K562 (cell line): ENCODE results near the gene GGA3. TPM values are rescaled to one million over a fixed set of nuclear protein-coding genes. Genes with fewer than 3 reads are reported as not detected.

Experiments
- CAMTA2 ChIP-seq: fragments of 250-450 bp; sonication (Bioruptor Pico); conservative IDR thresholded peaks from 2 replicates; pipeline ENCODE4 v1.5.1; 2022
- HDAC2 ChIP-seq: fragments of 450-650 bp; IDR thresholded peaks from 2 replicates; pipeline ENCODE4 v1.6.1; 2016; ENCODE audit warnings: mild to moderate bottlenecking
- KAT8 ChIP-seq: fragments of 450-650 bp; IDR thresholded peaks from 2 replicates; pipeline ENCODE4 v1.6.1; 2016; ENCODE audit warnings: low read depth, mild to moderate bottlenecking
- MTA3 ChIP-seq: fragments of 450-650 bp; formaldehyde crosslinking; IDR thresholded peaks from 2 replicates; pipeline ENCODE4 v1.6.1; 2017; ENCODE audit warnings: mild to moderate bottlenecking, borderline replicate concordance
- NCOA6 ChIP-seq: fragments of 450-650 bp; IDR thresholded peaks from 2 replicates; pipeline ENCODE4 v1.6.1; 2017; ENCODE audit warnings: mild to moderate bottlenecking
- NEUROD1 ChIP-seq: fragments of 150-350 bp; IDR thresholded peaks from 2 replicates; pipeline ENCODE4 v1.6.1; 2014; ENCODE audit warnings: borderline replicate concordance, low read length, low read depth; ENCODE audit not compliant: partially characterized antibody
- NR2C1 ChIP-seq, 2 experiments: fragments of 450-650 bp; IDR thresholded peaks; 2 replicates each; pipeline ENCODE4 v1.6.1; 2017; ENCODE audit warnings: mild to moderate bottlenecking in 2 of 2, antibody characterized with exemption in 1 of 2, inconsistent platforms in 1 of 2, missing compliant biosample characterization in 1 of 2, missing genetic modification characterization in 1 of 2
- NR2C2 ChIP-seq, 2 experiments: fragments of 200-800 bp in 1 of 2; sonication (Bioruptor generic) in 1 of 2; sonication (generic) in 1 of 2; formaldehyde crosslinking in 1 of 2; IDR thresholded peaks; 2 replicates each; pipeline versions ENCODE4 v1.6.1 to v1.8.0; 2016 to 2022; ENCODE audit warnings: mild to moderate bottlenecking in 1 of 2, missing compliant biosample characterization in 1 of 2, missing genetic modification characterization in 1 of 2, missing genetic modification reagents in 1 of 2
- NUFIP1 ChIP-seq: fragments of 450-650 bp; IDR thresholded peaks from 2 replicates; pipeline ENCODE4 v1.6.1; 2018; ENCODE audit not compliant: partially characterized antibody
- RAD21 ChIP-seq, 2 experiments: fragments of 250-450 bp in 1 of 2; fragments of 450-650 bp in 1 of 2; sonication (Bioruptor Pico) in 1 of 2; formaldehyde crosslinking in 1 of 2; IDR thresholded peaks in 1 of 2; conservative IDR thresholded peaks in 1 of 2; 2 replicates each; pipeline versions ENCODE4 v1.4.0 to v1.8.0; 2020 to 2022; ENCODE audit warnings: mild to moderate bottlenecking in 2 of 2, moderate library complexity in 1 of 2
- RHOXF2B ChIP-seq: fragments of 250-450 bp; sonication (Bioruptor Pico); conservative IDR thresholded peaks from 2 replicates; pipeline ENCODE4 v1.5.1; 2021
- SNIP1 ChIP-seq: fragments of 450-650 bp; IDR thresholded peaks from 2 replicates; pipeline ENCODE4 v1.7.1; 2017; ENCODE audit warnings: low read depth, mild to moderate bottlenecking
- STAT6 ChIP-seq: sonication (generic); formaldehyde crosslinking; IDR thresholded peaks from 2 replicates; pipeline ENCODE4 v1.8.1; 2023; ENCODE audit warnings: mild to moderate bottlenecking, missing genetic modification reagents
- TFAM ChIP-seq: fragments of 250-450 bp; sonication (Bioruptor Pico); conservative IDR thresholded peaks from 2 replicates; pipeline ENCODE4 v1.5.0; 2021; ENCODE audit warnings: mild to moderate bottlenecking, moderate library complexity
- TSC22D4 ChIP-seq: fragments of 450-650 bp; IDR thresholded peaks from 2 replicates; pipeline ENCODE4 v1.6.1; 2016; ENCODE audit warnings: missing genetic modification characterization, missing biosample characterization, control low read depth
- ZBED1 ChIP-seq: IDR thresholded peaks from 2 replicates; pipeline ENCODE4 v1.6.1; 2014
- ZBTB11 ChIP-seq, 3 experiments: fragments of 200-800 bp in 1 of 3; fragments of 250-450 bp in 1 of 3; fragments of 450-650 bp in 1 of 3; sonication (Bioruptor Pico) in 1 of 3; sonication (Bioruptor generic) in 1 of 3; formaldehyde crosslinking in 1 of 3; IDR thresholded peaks; 2 replicates each; pipeline versions ENCODE4 v1.6.1 to v1.8.0; 2016 to 2022; ENCODE audit warnings: mild to moderate bottlenecking in 2 of 3, missing genetic modification characterization in 2 of 3, missing compliant biosample characterization in 1 of 3, moderate library complexity in 1 of 3
- ZC3H11A ChIP-seq: IDR thresholded peaks from 2 replicates; pipeline ENCODE4 v1.6.1; 2012; ENCODE audit warnings: low read depth, low read length, improper control_type of control experiment
- ZC3H4 ChIP-seq: sonication (generic); formaldehyde crosslinking; IDR thresholded peaks from 2 replicates; pipeline ENCODE4 v1.9.0; 2021; ENCODE audit warnings: missing genetic modification reagents, borderline replicate concordance
- ZNF282 ChIP-seq: sonication (generic); formaldehyde crosslinking; IDR thresholded peaks from 2 replicates; pipeline ENCODE4 v1.8.1; 2023; ENCODE audit warnings: missing genetic modification reagents
- ZNF347 ChIP-seq: fragments of 450-650 bp; formaldehyde crosslinking; IDR thresholded peaks from 2 replicates; pipeline ENCODE4 v1.4.0; 2020; ENCODE audit warnings: low read depth, mild to moderate bottlenecking, moderate library complexity
- ZNF436 ChIP-seq: fragments of 250-450, 450-650 bp; sonication (Bioruptor Pico); formaldehyde crosslinking; IDR thresholded peaks from 2 replicates; pipeline ENCODE4 v1.7.0; 2020; ENCODE audit warnings: mild to moderate bottlenecking
- ZNF551 ChIP-seq: fragments of 250-450 bp; sonication (Bioruptor Pico); IDR thresholded peaks from 2 replicates; pipeline ENCODE4 v1.5.0; 2021; ENCODE audit warnings: mild to moderate bottlenecking, moderate library complexity
- ZSCAN29 ChIP-seq: fragments of 450-650 bp; IDR thresholded peaks from 2 replicates; pipeline ENCODE4 v1.6.1; 2017
- polyA plus RNA-seq, 8 experiments: library from polyadenylated mRNA; depleted of rRNA in 4 of 8; stranded (reverse) in 5 of 8; unstranded in 3 of 8; fragments of >200 nt; fragmentation: Nextera tagmentation in 2 of 8; fragmentation: Illumina TruSeq in 1 of 8; extraction: Ambion mirVana in 2 of 8; extraction: Trizol in 1 of 8; gene quantifications; 2 replicates each; pipeline versions ENCODE4 v1.2.1 to v1.2.3, GENCODE V29; 2011 to 2014; ENCODE audit warnings: inconsistent platforms in 1 of 8, missing spikeins in 1 of 8
- total RNA-seq, 7 experiments: library from RNA; depleted of rRNA in 6 of 7; stranded (reverse); fragments of >200 nt in 6 of 7; fragmentation: Illumina TruSeq in 2 of 7; extraction: Trizol in 2 of 7; gene quantifications; 2 replicates each; pipeline versions ENCODE4 v1.2.1 to v1.2.3, GENCODE V29; 2011 to 2021; ENCODE audit warnings: low replicate concordance in 1 of 7

GGA3 gene
- total and polyA plus RNA-seq, 9 of the 15 experiments (the other 6 are each of a cell fraction or from before 2014, with no cell fraction given), result 5.7 to 64.9 (median 25.4) TPM

- TF ChIP-seq ZBTB11 (CRISPR knock-in tag; IDR thresholded peaks at IDR 0.05) (peak in 2 of 3 experiments; percentile 16 to 74; a peak in 3 of 6 replicates), STAT6 (CRISPR knock-in tag) (no peak), CAMTA2 (no peak), TFAM (CRISPR knock-in tag) (no peak), MTA3 (peak; percentile 87), NCOA6 (no peak), TSC22D4 (tag) (no peak), ZNF436 (CRISPR knock-in tag) (no peak), KAT8 (no peak), ZC3H4 (CRISPR knock-in tag) (no peak), RHOXF2B (CRISPR knock-in tag) (no peak), RAD21 (CRISPR knock-in tag; conservative IDR thresholded peaks at IDR 0.05 in 1 of 2, IDR thresholded peaks at IDR 0.05 in 1 of 2) (peak in 1 of 2 experiments; percentile 60; a peak in 3 of 4 replicates), NR2C2 (CRISPR knock-in tag; IDR thresholded peaks at IDR 0.05) (peak; percentile 68), NR2C2 (tag; IDR thresholded peaks at IDR 0.05) (peak; percentile 96), NUFIP1 (no peak), NR2C1 (IDR thresholded peaks at IDR 0.05) (peak; percentile 86), NR2C1 (tag; IDR thresholded peaks at IDR 0.05) (peak; percentile 92), SNIP1 (no peak), ZBED1 (no peak), ZNF282 (CRISPR knock-in tag) (no peak), ZNF347 (CRISPR knock-in tag) (no peak), HDAC2 (peak; percentile 51; the same call in 1 of the 2 replicates), ZC3H11A (no peak), ZSCAN29 (peak; percentile 94; the same call in 1 of the 2 replicates), ZNF551 (no peak), NEUROD1 (peak; percentile 46)
These were observed 27.9 kb upstream of the GGA3 start, which contains the start of gene SLC25A19 (continued) for GRCh38 chr17:75289115-75289831.
